SHP77 treated with DMSO at 0.1 percent for 48 hours (cell line): ENCODE results near the gene MED12L.

ENCODE experiments used
- DNase-seq: peaks from one replicate; lab custom pipeline; 2025; lab: John Stamatoyannopoulos, UW

Gene MED12L

GRCh38 chr3:151174351-151174750 is 88.9 kb downstream of the MED12L start:
- DNase-seq, result no peak

- DNase-seq, result no peak
These were observed 90.5 kb downstream of the MED12L start for GRCh38 chr3:151175952-151176351.

- DNase-seq, result no peak
These were observed 92.9 kb downstream of the MED12L start for GRCh38 chr3:151178208-151178845.

GRCh38 chr3:151182349-151183079 is 97.0 kb downstream of the MED12L start:
- no peak for DNase-seq

GRCh38 chr3:151183265-151183671 is 97.8 kb downstream of the MED12L start:
- no peak for DNase-seq

GRCh38 chr3:151191095-151191494 is 105.6 kb downstream of the MED12L start:
- no peak for DNase-seq

GRCh38 chr3:151192545-151192944 is 107.1 kb downstream of the MED12L start:
- DNase-seq, result no peak

GRCh38 chr3:151195826-151196225 is 110.4 kb downstream of the MED12L start:
- no peak for DNase-seq

GRCh38 chr3:151196434-151196833 is 111.0 kb downstream of the MED12L start:
- no peak for DNase-seq

- DNase-seq, result no peak
These were observed 111.8 kb downstream of the MED12L start for GRCh38 chr3:151197228-151197627.

- DNase-seq, result no peak
These were observed 112.7 kb downstream of the MED12L start for GRCh38 chr3:151197981-151198767.

- no peak for DNase-seq
These were observed 113.4 kb downstream of the MED12L start for GRCh38 chr3:151198849-151199248.

- no peak for DNase-seq
These were observed 114.3 kb downstream of the MED12L start for GRCh38 chr3:151199554-151200438.

- DNase-seq, result no peak
These were observed 115.1 kb downstream of the MED12L start for GRCh38 chr3:151200586-151200985.

GRCh38 chr3:151201051-151201730 is 115.7 kb downstream of the MED12L start:
- DNase-seq, result no peak

GRCh38 chr3:151203051-151203420 is 117.6 kb downstream of the MED12L start, which contains the start of gene GPR171:
GPR171 (minus strand) TSS chr3:151203216; CDS start chr3:151199386, 3,830 bp downstream.
- no peak for DNase-seq

- DNase-seq, result no peak
These were observed 119.3 kb downstream of the MED12L start for GRCh38 chr3:151204530-151205402.

GRCh38 chr3:151205482-151205881 is 120.0 kb downstream of the MED12L start:
- DNase-seq, result no peak

GRCh38 chr3:151206201-151206600 is 120.7 kb downstream of the MED12L start:
- DNase-seq, result no peak

- no peak for DNase-seq
These were observed 124.2 kb downstream of the MED12L start for GRCh38 chr3:151209654-151210053.
